HEK293 (cell line): ENCODE results near the gene PAX3.

Experiments
- ATF2 ChIP-seq: fragments of 450-650 bp; formaldehyde crosslinking; IDR thresholded peaks from 2 replicates; pipeline ENCODE4 v1.5.1; 2016; ENCODE audit warnings: missing biosample characterization, missing genetic modification characterization, low read depth
- BCL11A ChIP-seq: fragments of 450-650 bp; formaldehyde crosslinking; IDR thresholded peaks from 2 replicates; pipeline ENCODE4 v1.5.1; 2016; ENCODE audit warnings: low read depth, missing biosample characterization, missing genetic modification characterization
- FEZF1 ChIP-seq: fragments of 450-650 bp; formaldehyde crosslinking; IDR thresholded peaks from 2 replicates; pipeline ENCODE4 v1.5.1; 2016; ENCODE audit warnings: missing biosample characterization, missing genetic modification characterization
- HOXC10 ChIP-seq: sonication (generic); formaldehyde crosslinking; IDR thresholded peaks from 2 replicates; pipeline ENCODE4 v1.8.1; 2023; ENCODE audit warnings: mild to moderate bottlenecking, missing genetic modification reagents
- KLF8 ChIP-seq: fragments of 450-650 bp; formaldehyde crosslinking; IDR thresholded peaks from 2 replicates; pipeline ENCODE4 v1.5.1; 2016; ENCODE audit warnings: missing biosample characterization, missing genetic modification characterization
- MEIS1 ChIP-seq: sonication (generic); formaldehyde crosslinking; IDR thresholded peaks from 2 replicates; pipeline ENCODE4 v1.8.1; 2022; ENCODE audit warnings: missing genetic modification reagents, mild to moderate bottlenecking, borderline replicate concordance
- OVOL3 ChIP-seq: fragments of 450-650 bp; formaldehyde crosslinking; IDR thresholded peaks from 2 replicates; pipeline ENCODE4 v1.5.1; 2016; ENCODE audit warnings: missing biosample characterization, missing genetic modification characterization
- PRDM4 ChIP-seq: fragments of 450-650 bp; formaldehyde crosslinking; IDR thresholded peaks from 2 replicates; pipeline ENCODE4 v1.5.1; 2017; ENCODE audit warnings: missing biosample characterization, missing genetic modification characterization
- SP3 ChIP-seq: fragments of 450-650 bp; formaldehyde crosslinking; IDR thresholded peaks from 2 replicates; pipeline ENCODE4 v1.5.1; 2016; ENCODE audit warnings: missing biosample characterization, missing genetic modification characterization
- ZFHX2 ChIP-seq: fragments of 450-650 bp; formaldehyde crosslinking; conservative IDR thresholded peaks from 2 replicates; pipeline ENCODE4 v1.5.1; 2016; ENCODE audit warnings: missing biosample characterization, missing genetic modification characterization
- ZFP69B ChIP-seq: fragments of 450-650 bp; formaldehyde crosslinking; IDR thresholded peaks from 2 replicates; pipeline ENCODE4 v1.5.1; 2016; ENCODE audit warnings: missing biosample characterization, missing genetic modification characterization
- ZNF121 ChIP-seq: fragments of 450-650 bp; formaldehyde crosslinking; IDR thresholded peaks from 2 replicates; pipeline ENCODE4 v1.5.1; 2016; ENCODE audit warnings: missing biosample characterization, missing genetic modification characterization
- ZNF16 ChIP-seq: fragments of 450-650 bp; formaldehyde crosslinking; IDR thresholded peaks from 2 replicates; pipeline ENCODE4 v1.5.1; 2016; ENCODE audit warnings: low read depth, missing biosample characterization, missing genetic modification characterization
- ZNF174 ChIP-seq: fragments of 450-650 bp; formaldehyde crosslinking; IDR thresholded peaks from 2 replicates; pipeline ENCODE4 v1.5.0; 2017; ENCODE audit warnings: missing biosample characterization, mild to moderate bottlenecking, missing genetic modification characterization
- ZNF211 ChIP-seq: fragments of 450-650 bp; formaldehyde crosslinking; IDR thresholded peaks from 2 replicates; pipeline ENCODE4 v1.5.1; 2016; ENCODE audit warnings: low read depth, missing biosample characterization, missing genetic modification characterization
- ZNF214 ChIP-seq: fragments of 450-650 bp; formaldehyde crosslinking; IDR thresholded peaks from 2 replicates; pipeline ENCODE4 v1.5.1; 2017; ENCODE audit warnings: missing biosample characterization, mild to moderate bottlenecking, missing genetic modification characterization, borderline replicate concordance
- ZNF221 ChIP-seq: fragments of 450-650 bp; formaldehyde crosslinking; IDR thresholded peaks from 2 replicates; pipeline ENCODE4 v1.5.1; 2017; ENCODE audit warnings: missing biosample characterization, missing genetic modification characterization, borderline replicate concordance
- ZNF26 ChIP-seq: fragments of 450-650 bp; formaldehyde crosslinking; IDR thresholded peaks from 2 replicates; pipeline ENCODE4 v1.5.1; 2016; ENCODE audit warnings: missing biosample characterization, missing genetic modification characterization
- ZNF266 ChIP-seq: fragments of 450-650 bp; formaldehyde crosslinking; IDR thresholded peaks from 2 replicates; pipeline ENCODE4 v1.5.1; 2016; ENCODE audit warnings: missing biosample characterization, missing genetic modification characterization, low read depth
- ZNF350 ChIP-seq: fragments of 450-650 bp; formaldehyde crosslinking; IDR thresholded peaks from 2 replicates; pipeline ENCODE4 v1.5.0; 2017; ENCODE audit warnings: missing biosample characterization, mild to moderate bottlenecking, missing genetic modification characterization
- ZNF366 ChIP-seq: fragments of 450-650 bp; formaldehyde crosslinking; conservative IDR thresholded peaks from 2 replicates; pipeline ENCODE4 v1.5.1; 2016; ENCODE audit warnings: missing biosample characterization, missing genetic modification characterization
- ZNF394 ChIP-seq: fragments of 450-650 bp; formaldehyde crosslinking; IDR thresholded peaks from 2 replicates; pipeline ENCODE4 v1.5.1; 2016; ENCODE audit warnings: missing biosample characterization, missing genetic modification characterization, mild to moderate bottlenecking, moderate library complexity, borderline replicate concordance
- ZNF473 ChIP-seq: fragments of 450-650 bp; formaldehyde crosslinking; IDR thresholded peaks from 2 replicates; pipeline ENCODE4 v1.5.1; 2017; ENCODE audit warnings: missing biosample characterization, missing genetic modification characterization
- ZNF48 ChIP-seq: fragments of 450-650 bp; formaldehyde crosslinking; IDR thresholded peaks from 2 replicates; pipeline ENCODE4 v1.5.1; 2016; ENCODE audit warnings: missing biosample characterization, missing genetic modification characterization
- ZNF501 ChIP-seq: fragments of 450-650 bp; formaldehyde crosslinking; IDR thresholded peaks from 2 replicates; pipeline ENCODE4 v1.5.1; 2016; ENCODE audit warnings: missing biosample characterization, missing genetic modification characterization
- ZNF521 ChIP-seq: fragments of 450-650 bp; formaldehyde crosslinking; IDR thresholded peaks from 2 replicates; pipeline ENCODE4 v1.5.1; 2017; ENCODE audit warnings: missing biosample characterization, mild to moderate bottlenecking, missing genetic modification characterization
- ZNF530 ChIP-seq: fragments of 450-650 bp; formaldehyde crosslinking; IDR thresholded peaks from 2 replicates; pipeline ENCODE4 v1.5.1; 2016; ENCODE audit warnings: low read depth, missing biosample characterization, missing genetic modification characterization
- ZNF558 ChIP-seq: fragments of 450-650 bp; formaldehyde crosslinking; IDR thresholded peaks from 2 replicates; pipeline ENCODE4 v1.5.1; 2016; ENCODE audit warnings: missing biosample characterization, missing genetic modification characterization
- ZNF623 ChIP-seq: fragments of 450-650 bp; formaldehyde crosslinking; IDR thresholded peaks from 2 replicates; pipeline ENCODE4 v1.5.1; 2016; ENCODE audit warnings: missing biosample characterization, missing genetic modification characterization
- ZNF626 ChIP-seq: fragments of 450-650 bp; sonication (Bioruptor Pico); formaldehyde crosslinking; IDR thresholded peaks from 2 replicates; pipeline ENCODE4 v1.5.1; 2018; ENCODE audit warnings: missing biosample characterization, missing genetic modification characterization, inconsistent platforms
- ZNF777 ChIP-seq: fragments of 450-650 bp; formaldehyde crosslinking; IDR thresholded peaks from 2 replicates; pipeline ENCODE4 v1.5.1; 2017; ENCODE audit warnings: missing biosample characterization, missing genetic modification characterization, borderline replicate concordance
- ZNF837 ChIP-seq: fragments of 450-650 bp; formaldehyde crosslinking; IDR thresholded peaks from 2 replicates; pipeline ENCODE4 v1.5.1; 2016; ENCODE audit warnings: missing biosample characterization, missing genetic modification characterization
- TF ChIP-seq, protein P1 (sequence below): IDR thresholded peaks from 2 replicates; pipeline ENCODE4 v1.6.1; 2011; ENCODE audit warnings: mild to moderate bottlenecking, low read depth, low read length, borderline replicate concordance
- TF ChIP-seq, protein P2 (sequence below): fragments of 450-650 bp; formaldehyde crosslinking; IDR thresholded peaks from 2 replicates; pipeline ENCODE4 v1.5.1; 2016; ENCODE audit warnings: missing biosample characterization, missing genetic modification characterization

The PAX3 gene

DNA sequence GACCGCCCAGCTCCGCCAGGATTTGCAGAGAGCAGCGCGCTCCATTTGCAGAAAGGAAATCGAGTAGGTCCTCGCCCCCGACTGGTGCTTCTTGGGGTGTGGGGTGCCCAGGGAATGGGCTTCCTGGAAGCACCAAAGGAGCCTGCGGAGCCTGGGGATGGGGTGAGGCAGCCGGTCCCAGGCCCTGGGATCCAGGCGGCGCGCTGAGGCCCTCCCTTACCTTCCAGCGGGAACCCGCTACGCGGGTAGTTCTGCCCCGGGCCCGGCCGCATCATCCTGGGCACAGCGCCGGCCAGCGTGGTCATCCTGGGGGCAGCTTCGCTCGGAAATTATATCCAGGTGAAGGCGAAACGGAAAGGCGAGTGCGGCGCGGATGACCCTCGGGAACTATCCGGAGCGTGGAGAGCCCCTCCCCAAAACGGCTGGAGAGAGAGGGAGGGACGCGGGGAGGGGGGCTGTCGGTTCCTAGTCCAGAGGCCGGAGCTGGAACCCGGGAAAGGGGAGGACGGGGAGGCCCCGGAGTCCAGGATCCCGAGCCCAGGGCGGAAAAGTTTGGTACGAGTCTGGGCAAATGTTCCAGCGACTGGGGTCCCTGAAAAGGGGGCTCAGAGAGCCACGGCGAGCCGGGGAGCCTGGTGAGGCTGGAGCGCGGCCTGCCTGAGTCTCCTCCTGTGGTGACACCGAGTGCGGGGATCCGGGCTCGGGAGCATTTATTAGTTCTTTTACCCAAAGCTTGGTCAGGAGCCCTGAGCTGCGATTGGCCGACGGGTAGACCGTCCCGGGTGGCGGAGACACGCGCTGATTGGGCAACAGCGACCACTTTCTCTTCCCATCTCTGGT lies at the start of gene PAX3 (continued):
- no peak for TF ChIP-seq ZNF394
- no peak for TF ChIP-seq ZNF473
- 0 out of 2 replicates have a peak, but pooled peaks have one; percentile 4 for TF ChIP-seq ZNF623 (tag by site-specific recombination)
- peak; percentile 65 for TF ChIP-seq ZNF501
- TF ChIP-seq ZNF211 (tag by site-specific recombination), result no peak
- TF ChIP-seq ZFHX2 (tag by site-specific recombination), result no peak
- TF ChIP-seq, protein P1, sequence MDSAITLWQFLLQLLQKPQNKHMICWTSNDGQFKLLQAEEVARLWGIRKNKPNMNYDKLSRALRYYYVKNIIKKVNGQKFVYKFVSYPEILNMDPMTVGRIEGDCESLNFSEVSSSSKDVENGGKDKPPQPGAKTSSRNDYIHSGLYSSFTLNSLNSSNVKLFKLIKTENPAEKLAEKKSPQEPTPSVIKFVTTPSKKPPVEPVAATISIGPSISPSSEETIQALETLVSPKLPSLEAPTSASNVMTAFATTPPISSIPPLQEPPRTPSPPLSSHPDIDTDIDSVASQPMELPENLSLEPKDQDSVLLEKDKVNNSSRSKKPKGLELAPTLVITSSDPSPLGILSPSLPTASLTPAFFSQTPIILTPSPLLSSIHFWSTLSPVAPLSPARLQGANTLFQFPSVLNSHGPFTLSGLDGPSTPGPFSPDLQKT, result no peak
- no peak for TF ChIP-seq PRDM4
- peak; percentile 72 for TF ChIP-seq SP3 (tag by site-specific recombination)
- no peak for TF ChIP-seq MEIS1 (CRISPR knock-in tag)
- TF ChIP-seq ZNF174 (tag by site-specific recombination), result no peak
- no peak for TF ChIP-seq ZNF121 (tag by site-specific recombination)
- TF ChIP-seq ZFP69B (tag by site-specific recombination), result no peak
- TF ChIP-seq KLF8 (tag by site-specific recombination), result 0 out of 2 replicates have a peak, but pooled peaks have one; percentile 10
- TF ChIP-seq ZNF530 (tag by site-specific recombination), result no peak
- no peak for TF ChIP-seq BCL11A
- TF ChIP-seq ZNF837 (tag by site-specific recombination), result no peak
- TF ChIP-seq FEZF1 (tag by site-specific recombination), result no peak
- TF ChIP-seq ATF2, result no peak
- 0 out of 2 replicates have a peak, but pooled peaks have one; percentile 23 for TF ChIP-seq HOXC10 (CRISPR knock-in tag)
- TF ChIP-seq ZNF16 (tag by site-specific recombination), result no peak
- TF ChIP-seq ZNF777, result no peak
- no peak for TF ChIP-seq ZNF626 (tag by site-specific recombination)
- TF ChIP-seq, protein P2, sequence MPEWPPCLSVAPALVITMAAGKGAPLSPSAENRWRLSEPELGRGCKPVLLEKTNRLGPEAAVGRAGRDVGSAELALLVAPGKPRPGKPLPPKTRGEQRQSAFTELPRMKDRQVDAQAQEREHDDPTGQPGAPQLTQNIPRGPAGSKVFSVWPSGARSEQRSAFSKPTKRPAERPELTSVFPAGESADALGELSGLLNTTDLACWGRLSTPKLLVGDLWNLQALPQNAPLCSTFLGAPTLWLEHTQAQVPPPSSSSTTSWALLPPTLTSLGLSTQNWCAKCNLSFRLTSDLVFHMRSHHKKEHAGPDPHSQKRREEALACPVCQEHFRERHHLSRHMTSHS (tag by site-specific recombination), result no peak
- TF ChIP-seq ZNF221 (tag by site-specific recombination), result no peak
- no peak for TF ChIP-seq ZNF214
- TF ChIP-seq OVOL3 (tag by site-specific recombination), result no peak
- TF ChIP-seq ZNF48 (tag by site-specific recombination), result no peak
- no peak for TF ChIP-seq ZNF266 (tag by site-specific recombination)
- TF ChIP-seq ZNF26 (tag by site-specific recombination), result no peak
- no peak for TF ChIP-seq ZNF558 (tag by site-specific recombination)
- no peak for TF ChIP-seq ZNF521 (tag by site-specific recombination)
- TF ChIP-seq ZNF350 (tag by site-specific recombination), result no peak
- TF ChIP-seq ZNF366 (tag by site-specific recombination), result no peak
